PC-3 (cell line): ENCODE measurements around the gene PDIA6. TPM values are rescaled to one million over a fixed set of nuclear protein-coding genes. Genes with fewer than 3 reads are reported as not detected.

Experiments used
- ATAC-seq: fragments of 200-7000 bp; cut with Tn5 transposase; 2 replicates; pipeline ENCODE4 v1.9.1; 2020; ENCODE audit warnings: mild to moderate bottlenecking, moderate library complexity
- BruUV-seq: library from RNA; stranded (reverse); fragments of 400-500 nt; replicated peaks from 2 replicates; lab custom pipeline; 2021; lab: Mats Ljungman, UMichigan
- CTCF ChIA-PET: fragments of 300-600 bp; sonication (Branson Sonifier 250); formaldehyde crosslinking; loops from one replicate; lab custom pipeline; 2022; ENCODE audit warnings: antibody characterized with exemption; lab: Charles Lee
- POLR2A ChIA-PET: fragments of 300-600 bp; sonication (Branson Sonifier 250); formaldehyde crosslinking; loops from one replicate; lab custom pipeline; 2022; ENCODE audit warnings: antibody characterized with exemption; ENCODE audit not compliant: unreplicated experiment; lab: Charles Lee
- DNase-seq: peaks from one replicate; pipeline ENCODE4 v3.0.0-alpha.2; 2015
- H2AFZ ChIP-seq: fragments of 300-600 bp; sonication (generic); 2 replicates; pipeline ENCODE4 v1.6.0; 2016; ENCODE audit warnings: antibody characterized with exemption, low read length
- H3F3A ChIP-seq: fragments of 300-600 bp; sonication (generic); one replicate; pipeline ENCODE4 v1.6.0; 2017; ENCODE audit warnings: antibody characterized with exemption, low read length, control low read depth, mild to moderate bottlenecking; ENCODE audit not compliant: unreplicated experiment
- H3K27ac ChIP-seq: fragments of 300-600 bp; sonication (generic); 2 replicates; pipeline ENCODE4 v1.5.1; 2016; ENCODE audit warnings: mild to moderate bottlenecking, low read length
- H3K27me3 ChIP-seq: fragments of 300-600 bp; sonication (generic); 2 replicates; pipeline ENCODE4 v1.6.1; 2016; ENCODE audit warnings: low read length, mixed read lengths
- H3K36me3 ChIP-seq: fragments of 300-600 bp; sonication (generic); 2 replicates; pipeline ENCODE4 v1.6.1; 2016; ENCODE audit warnings: low read depth, mixed run types, low read length, mixed read lengths
- H3K4me1 ChIP-seq: fragments of 300-600 bp; sonication (generic); 2 replicates; pipeline ENCODE4 v1.5.1; 2016; ENCODE audit warnings: low read length; ENCODE audit not compliant: insufficient read depth
- H3K4me2 ChIP-seq: fragments of 300-600 bp; sonication (generic); 2 replicates; pipeline ENCODE4 v1.6.0; 2016; ENCODE audit warnings: low read length
- H3K4me3 ChIP-seq: fragments of 300-600 bp; sonication (generic); 2 replicates; pipeline ENCODE4 v1.5.1; 2016; ENCODE audit warnings: mild to moderate bottlenecking, low read length, mixed read lengths
- H3K79me2 ChIP-seq: fragments of 300-600 bp; sonication (generic); 2 replicates; pipeline ENCODE4 v1.6.1; 2017; ENCODE audit warnings: low read length, mixed read lengths
- H3K9ac ChIP-seq: fragments of 300-600 bp; sonication (generic); 2 replicates; pipeline ENCODE4 v1.6.0; 2016; ENCODE audit warnings: mild to moderate bottlenecking, low read length
- H3K9me2 ChIP-seq: fragments of 300-600 bp; sonication (generic); replicated peaks from 2 replicates; pipeline ENCODE4 v1.6.1; 2016; ENCODE audit warnings: mixed run types, low read length, mixed read lengths
- H3K9me3 ChIP-seq: fragments of 300-600 bp; sonication (generic); 2 replicates; pipeline ENCODE4 v1.6.1; 2016; ENCODE audit warnings: low read length, mixed read lengths
- H4K20me1 ChIP-seq: fragments of 300-600 bp; sonication (generic); 2 replicates; pipeline ENCODE4 v1.6.1; 2016; ENCODE audit warnings: low read length, mixed read lengths
- EZH2 ChIP-seq: fragments of 300-600 bp; sonication (generic); IDR thresholded peaks from one replicate; pipeline ENCODE4 v1.6.1; 2017; ENCODE audit warnings: antibody characterized with exemption, mild to moderate bottlenecking, low read length; ENCODE audit not compliant: unreplicated experiment
- EZH2phosphoT487 ChIP-seq: fragments of 300-600 bp; sonication (generic); IDR thresholded peaks from 2 replicates; pipeline ENCODE4 v1.6.1; 2018; ENCODE audit warnings: mild to moderate bottlenecking, antibody characterized with exemption, low read length, borderline replicate concordance
- intact Hi-C: fragments of 100-400 bp; cut with micrococcal nuclease; formaldehyde crosslinking; loops from 2 replicates; pipeline ENCODE4 v1.9.0; 2023
- total RNA-seq: library from RNA; depleted of rRNA; stranded (reverse); fragments of >200 nt; gene quantifications from 2 replicates; pipeline ENCODE4 v1.2.3, GENCODE V29; 2014; rRNA removed
- TF ChIP-seq, protein P1 (sequence below): fragments of 300-600 bp; sonication (generic); conservative IDR thresholded peaks from 2 replicates; pipeline ENCODE4 v1.5.1; 2017; ENCODE audit warnings: antibody characterized with exemption, low read depth, mild to moderate bottlenecking, low read length

Gene PDIA6
- total RNA-seq, 1 experiment from 2014 or later = 351 TPM

DNA sequence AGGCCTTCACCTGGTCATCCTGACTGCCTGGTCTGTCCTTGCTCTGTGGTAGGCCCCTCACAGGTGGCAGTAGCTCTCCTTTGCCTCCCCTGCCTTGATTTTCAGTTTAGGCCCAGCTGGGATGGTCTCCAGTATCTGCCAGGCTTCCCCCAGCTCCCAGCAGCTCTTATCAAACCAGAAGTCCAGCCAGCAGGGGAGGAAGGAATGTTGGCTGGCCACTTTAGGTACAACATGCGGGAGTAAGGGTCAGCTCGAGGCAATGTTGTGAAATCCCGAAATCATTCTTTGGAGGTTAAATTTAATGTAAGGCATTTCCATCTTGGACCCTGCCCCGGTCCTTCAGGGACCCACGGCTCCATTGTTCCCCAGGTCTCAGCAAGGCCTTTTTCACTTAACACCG lies 74.4 kb downstream of the PDIA6 start:
- H3K9me2 ChIP-seq = no peaks in the 10 kb centered on the region
- CTCF ChIA-PET = no interaction called here
- BruUV-seq = no TSS peak

DNA sequence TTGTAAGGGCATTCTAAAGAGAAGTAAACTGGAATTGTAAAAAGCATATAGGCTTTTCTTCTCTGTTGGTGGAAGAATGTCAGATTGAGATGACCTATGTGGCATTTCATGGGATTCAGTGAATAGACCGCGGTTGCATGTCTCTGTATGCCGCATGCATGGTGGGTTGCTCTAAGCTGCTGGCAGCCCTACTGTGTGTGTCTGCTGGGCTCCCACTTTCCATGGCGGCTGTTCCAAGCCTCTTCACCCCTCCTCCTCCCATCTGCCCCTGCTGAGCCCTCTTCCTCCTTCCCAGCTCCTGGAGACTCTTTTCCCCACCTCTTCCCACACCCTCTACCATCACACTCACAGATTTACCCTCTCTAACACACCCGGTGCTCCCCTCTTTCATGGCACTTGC lies 78.6 kb downstream of the PDIA6 start:
- H2AFZ ChIP-seq = no peak overlapping the region
- CTCF ChIA-PET = no interaction called here

More for the DNA sequence above, 74.4 kb downstream of the PDIA6 start:
- Histone ChIP-seq H4K20me1 (no peaks in the 10 kb centered on the region), H2AFZ (no peak overlapping the region), H3K27me3 (no peaks in the 10 kb centered on the region), H3K9me3 (no peaks in the 10 kb centered on the region), H3K9ac (no peak overlapping the region), H3K27ac (no peak overlapping the region), H3K79me2 (no peaks in the 10 kb centered on the region), H3K4me3 (no peak overlapping the region), H3F3A (no peaks in the 10 kb centered on the region), H3K36me3 (no peaks in the 10 kb centered on the region), H3K4me1 (peaks cover 2% of the 10 kb centered on the region; the same call in 1 of the 2 replicates), H3K4me2 (no peak overlapping the region)
- intact Hi-C loops = no loop called here
- ATAC-seq = no peak
- POLR2A ChIA-PET = interaction anchor here (0.6 to 0.7 kb wide), 2 partner anchors 9 to 15 kb away, joined by 3 to 28 read pairs; no protein-coding TSS in a partner anchor
- TF ChIP-seq, protein P1, sequence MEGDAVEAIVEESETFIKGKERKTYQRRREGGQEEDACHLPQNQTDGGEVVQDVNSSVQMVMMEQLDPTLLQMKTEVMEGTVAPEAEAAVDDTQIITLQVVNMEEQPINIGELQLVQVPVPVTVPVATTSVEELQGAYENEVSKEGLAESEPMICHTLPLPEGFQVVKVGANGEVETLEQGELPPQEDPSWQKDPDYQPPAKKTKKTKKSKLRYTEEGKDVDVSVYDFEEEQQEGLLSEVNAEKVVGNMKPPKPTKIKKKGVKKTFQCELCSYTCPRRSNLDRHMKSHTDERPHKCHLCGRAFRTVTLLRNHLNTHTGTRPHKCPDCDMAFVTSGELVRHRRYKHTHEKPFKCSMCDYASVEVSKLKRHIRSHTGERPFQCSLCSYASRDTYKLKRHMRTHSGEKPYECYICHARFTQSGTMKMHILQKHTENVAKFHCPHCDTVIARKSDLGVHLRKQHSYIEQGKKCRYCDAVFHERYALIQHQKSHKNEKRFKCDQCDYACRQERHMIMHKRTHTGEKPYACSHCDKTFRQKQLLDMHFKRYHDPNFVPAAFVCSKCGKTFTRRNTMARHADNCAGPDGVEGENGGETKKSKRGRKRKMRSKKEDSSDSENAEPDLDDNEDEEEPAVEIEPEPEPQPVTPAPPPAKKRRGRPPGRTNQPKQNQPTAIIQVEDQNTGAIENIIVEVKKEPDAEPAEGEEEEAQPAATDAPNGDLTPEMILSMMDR = no peak
- TF ChIP-seq EZH2 (no peak), EZH2phosphoT487 (no peak)
- no peak for DNase-seq

DNA sequence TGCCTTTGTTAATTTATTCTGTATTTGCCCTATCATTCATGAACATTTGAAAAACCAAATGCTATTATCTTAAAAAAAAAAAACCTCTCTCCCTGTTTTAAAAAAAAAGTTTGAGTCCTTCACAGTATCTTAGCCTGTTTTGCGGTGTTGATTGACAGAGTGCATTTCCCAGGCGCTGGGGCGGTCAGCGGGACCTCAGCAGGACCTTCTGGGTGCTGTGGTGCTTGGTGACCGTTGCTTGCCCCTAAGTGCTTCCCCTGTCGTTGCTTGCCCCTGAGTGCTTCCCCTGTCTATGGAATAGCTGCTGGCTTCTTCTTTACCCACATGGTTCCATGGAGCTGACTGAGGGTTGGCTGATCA lies 79.0 kb downstream of the PDIA6 start:
- no peak overlapping the region for H2AFZ ChIP-seq
- ATAC-seq (no peak), DNase-seq (no peak)
- no peak overlapping the region for H3K9ac ChIP-seq
- no TSS peak for BruUV-seq
- intact Hi-C loops = no loop called here
- H3K27me3 ChIP-seq = no peaks in the 10 kb centered on the region
- H3K4me3 ChIP-seq = no peak overlapping the region
- no peaks in the 10 kb centered on the region for H3F3A ChIP-seq
- no peaks in the 10 kb centered on the region for H3K36me3 ChIP-seq
- H3K79me2 ChIP-seq = no peaks in the 10 kb centered on the region
- no peaks in the 10 kb centered on the region for H4K20me1 ChIP-seq
- CTCF ChIA-PET = no interaction called here
- no peak overlapping the region for H3K27ac ChIP-seq
- H3K9me2 ChIP-seq = no peaks in the 10 kb centered on the region
- H3K4me1 ChIP-seq = peaks cover 6% of the 10 kb centered on the region; the same call in 1 of the 2 replicates
- H3K4me2 ChIP-seq = no peak overlapping the region
- POLR2A ChIA-PET = no interaction called here
- no peaks in the 10 kb centered on the region for H3K9me3 ChIP-seq
- TF ChIP-seq, protein P1 = no peak
- TF ChIP-seq EZH2 (no peak), EZH2phosphoT487 (no peak)

More for the DNA sequence above, 78.6 kb downstream of the PDIA6 start:
- no TSS peak for BruUV-seq
- POLR2A ChIA-PET = no interaction called here
- no peaks in the 10 kb centered on the region for H3K27me3 ChIP-seq
- ATAC-seq = no peak
- intact Hi-C loops = no loop called here
- no peaks in the 10 kb centered on the region for H3K9me2 ChIP-seq
- DNase-seq = no peak
- H3K4me1 ChIP-seq = peaks cover 6% of the 10 kb centered on the region; the same call in 1 of the 2 replicates
- no peak overlapping the region for H3K27ac ChIP-seq
- no peak overlapping the region for H3K4me2 ChIP-seq
- H3F3A ChIP-seq = no peaks in the 10 kb centered on the region
- H3K79me2 ChIP-seq = no peaks in the 10 kb centered on the region
- TF ChIP-seq, protein P1 = no peak
- TF ChIP-seq EZH2phosphoT487 = no peak
- no peak for TF ChIP-seq EZH2
- H3K9ac ChIP-seq = no peak overlapping the region
- no peak overlapping the region for H3K4me3 ChIP-seq
- H3K9me3 ChIP-seq = no peaks in the 10 kb centered on the region
- no peaks in the 10 kb centered on the region for H3K36me3 ChIP-seq
- H4K20me1 ChIP-seq = no peaks in the 10 kb centered on the region

Other genes starting within 250 kb of the PDIA6 start
- gene NOL10, start 122.8 kb downstream of the PDIA6 start, total RNA-seq = 32.9 and 51.1 TPM in 2 replicates
- gene ATP6V1C2, start 91.2 kb downstream of the PDIA6 start, total RNA-seq = 0.40 TPM in 1 of 2 replicates, not detected in the other
- 1.3 and 1.8 TPM in 2 replicates for gene KCNF1, start 99.1 kb upstream of the PDIA6 start, total RNA-seq